ENCODE measurements around the gene DUSP8. TPM values are rescaled to one million over a fixed set of nuclear protein-coding genes. Genes with fewer than 3 reads are reported as not detected.
A peak's percentile ranks its signal among the peaks of the same experiment; 100 is the strongest.

DUSP8 gene
- polyA plus RNA-seq, 4 donors, result 3.1 to 15.0 (median 7.1) TPM

- WGBS, 3 donors, result 1% methylated on average over 37 to 91 of the region's 91 CpGs; no CpG with 5 or more reads in 1 of the 3 donors
- peak overlapping the region in 2 of 3 donors; percentile 4 to 94 for H3K27ac ChIP-seq (ENCODE audit: low read depth in 1 of 3, low read length in 2 of 3)
- peak overlapping the region; percentile 39 to 76 (median 75) for H3K4me3 ChIP-seq (ENCODE audit: low read depth in 1 of 3, low read length in 3 of 3)
- FAIRE-seq (no peak), DNase-seq (no peak)
- H3K36me3 ChIP-seq (ENCODE audit: control insufficient read depth in 3 of 3, insufficient read depth in 2 of 3, low read depth in 1 of 3, low read length in 3 of 3), result peaks cover 0 to 30% (median 0%) of the 10 kb centered on the region in 3 donors
- H3K27me3 ChIP-seq (ENCODE audit: control insufficient read depth in 3 of 3, insufficient read depth in 3 of 3, low read length in 3 of 3), result peaks cover 0 to 14% (median 0%) of the 10 kb centered on the region in 3 donors
- H3K4me1 ChIP-seq (ENCODE audit: control insufficient read depth in 3 of 3, insufficient read depth in 2 of 3, low read depth in 1 of 3, low read length in 2 of 3), result peaks cover 0 to 60% (median 2%) of the 10 kb centered on the region in 3 donors
- H3K9me3 ChIP-seq (ENCODE audit: control insufficient read depth in 2 of 2, insufficient read depth in 1 of 2, low read depth in 1 of 2, low read length in 1 of 2), result no peaks in the 10 kb centered on the region
These were observed 293 bp downstream of the DUSP8 start for GRCh38 chr11:1571760-1572196.

- FAIRE-seq, result no peak
- peak overlapping the region in 2 of 3 donors; percentile 4 to 94 for H3K27ac ChIP-seq (ENCODE audit: low read depth in 1 of 3, low read length in 2 of 3)
These were observed 943 bp downstream of the DUSP8 start for GRCh38 chr11:1570896-1571759.

GRCh38 chr11:1570531-1570895, 1.6 kb downstream of the DUSP8 start:
- H3K4me3 ChIP-seq (ENCODE audit: low read depth in 1 of 3, low read length in 3 of 3), result peak overlapping the region in 2 of 3 donors; percentile 75 to 76
- H3K4me1 ChIP-seq (ENCODE audit: control insufficient read depth in 3 of 3, insufficient read depth in 2 of 3, low read depth in 1 of 3, low read length in 2 of 3), result peaks cover 0 to 73% (median 2%) of the 10 kb centered on the region in 3 donors
- DNase-seq (no peak), FAIRE-seq (no peak)
- H3K27ac ChIP-seq (ENCODE audit: low read depth in 1 of 3, low read length in 2 of 3), result peak overlapping the region in 1 of 3 donors; percentile 94
- peaks cover 0 to 42% (median 0%) of the 10 kb centered on the region in 3 donors for H3K36me3 ChIP-seq (ENCODE audit: control insufficient read depth in 3 of 3, insufficient read depth in 2 of 3, low read depth in 1 of 3, low read length in 3 of 3)
- no peaks in the 10 kb centered on the region for H3K9me3 ChIP-seq (ENCODE audit: control insufficient read depth in 2 of 2, insufficient read depth in 1 of 2, low read depth in 1 of 2, low read length in 1 of 2)
- peaks cover 0 to 14% (median 0%) of the 10 kb centered on the region in 3 donors for H3K27me3 ChIP-seq (ENCODE audit: control insufficient read depth in 3 of 3, insufficient read depth in 3 of 3, low read length in 3 of 3)
- WGBS, 3 donors, result 78 to 79% (median 78%) methylated on average over 8 of the region's 8 CpGs

More at GRCh38 chr11:1570896-1571759, 943 bp downstream of the DUSP8 start:
- 6 to 13% (median 8%) methylated on average over 27 to 58 of the region's 58 CpGs for WGBS, 3 donors
- peak overlapping the region; percentile 39 to 76 (median 75) for H3K4me3 ChIP-seq (ENCODE audit: low read depth in 1 of 3, low read length in 3 of 3)
- DNase-seq, result peak in 1 of 2 donors; percentile 76
- peaks cover 0 to 67% (median 2%) of the 10 kb centered on the region in 3 donors for H3K4me1 ChIP-seq (ENCODE audit: control insufficient read depth in 3 of 3, insufficient read depth in 2 of 3, low read depth in 1 of 3, low read length in 2 of 3)
- H3K36me3 ChIP-seq (ENCODE audit: control insufficient read depth in 3 of 3, insufficient read depth in 2 of 3, low read depth in 1 of 3, low read length in 3 of 3), result peaks cover 0 to 35% (median 0%) of the 10 kb centered on the region in 3 donors
- H3K27me3 ChIP-seq (ENCODE audit: control insufficient read depth in 3 of 3, insufficient read depth in 3 of 3, low read length in 3 of 3), result peaks cover 0 to 14% (median 0%) of the 10 kb centered on the region in 3 donors
- no peaks in the 10 kb centered on the region for H3K9me3 ChIP-seq (ENCODE audit: control insufficient read depth in 2 of 2, insufficient read depth in 1 of 2, low read depth in 1 of 2, low read length in 1 of 2)

- 61 to 69% (median 67%) methylated on average over 9 to 11 of the region's 11 CpGs for WGBS, 3 donors
- FAIRE-seq, result no peak
- peak overlapping the region in 1 of 3 donors; percentile 75 for H3K4me3 ChIP-seq (ENCODE audit: low read depth in 1 of 3, low read length in 3 of 3)
- H3K27me3 ChIP-seq (ENCODE audit: control insufficient read depth in 3 of 3, insufficient read depth in 3 of 3, low read length in 3 of 3), result peaks cover 0 to 14% (median 0%) of the 10 kb centered on the region in 3 donors
- peaks cover 0 to 76% (median 2%) of the 10 kb centered on the region in 3 donors for H3K4me1 ChIP-seq (ENCODE audit: control insufficient read depth in 3 of 3, insufficient read depth in 2 of 3, low read depth in 1 of 3, low read length in 2 of 3)
- no peaks in the 10 kb centered on the region for H3K9me3 ChIP-seq (ENCODE audit: control insufficient read depth in 2 of 2, insufficient read depth in 1 of 2, low read depth in 1 of 2, low read length in 1 of 2)
- peaks cover 0 to 46% (median 0%) of the 10 kb centered on the region in 3 donors for H3K36me3 ChIP-seq (ENCODE audit: control insufficient read depth in 3 of 3, insufficient read depth in 2 of 3, low read depth in 1 of 3, low read length in 3 of 3)
- H3K27ac ChIP-seq (ENCODE audit: low read depth in 1 of 3, low read length in 2 of 3), result peak overlapping the region in 1 of 3 donors; percentile 94
- peak in 1 of 2 donors; percentile 84 for DNase-seq
These were observed 2.0 kb downstream of the DUSP8 start for GRCh38 chr11:1570001-1570453.

GRCh38 chr11:1569251-1569780, 2.8 kb downstream of the DUSP8 start:
- peak overlapping the region in 1 of 3 donors; percentile 94 for H3K27ac ChIP-seq (ENCODE audit: low read depth in 1 of 3, low read length in 2 of 3)
- DNase-seq, result peak; percentile 84 to 91

GRCh38 chr11:1568441-1568911, 3.6 kb downstream of the DUSP8 start:
- peaks cover 0 to 78% (median 0%) of the 10 kb centered on the region in 3 donors for H3K4me1 ChIP-seq (ENCODE audit: control insufficient read depth in 3 of 3, insufficient read depth in 2 of 3, low read depth in 1 of 3, low read length in 2 of 3)
- no peaks in the 10 kb centered on the region for H3K9me3 ChIP-seq (ENCODE audit: control insufficient read depth in 2 of 2, insufficient read depth in 1 of 2, low read depth in 1 of 2, low read length in 1 of 2)
- no peak overlapping the region for H3K4me3 ChIP-seq (ENCODE audit: low read depth in 1 of 3, low read length in 3 of 3)
- WGBS, 3 donors, result 55 to 66% (median 65%) methylated on average over 11 to 13 of the region's 13 CpGs
- H3K27ac ChIP-seq (ENCODE audit: low read depth in 1 of 3, low read length in 2 of 3), result peak overlapping the region in 2 of 3 donors; percentile 30 to 94
- DNase-seq (no peak), FAIRE-seq (no peak)
- H3K36me3 ChIP-seq (ENCODE audit: control insufficient read depth in 3 of 3, insufficient read depth in 2 of 3, low read depth in 1 of 3, low read length in 3 of 3), result peaks cover 0 to 60% (median 0%) of the 10 kb centered on the region in 3 donors
- peaks cover 0 to 7% (median 0%) of the 10 kb centered on the region in 3 donors for H3K27me3 ChIP-seq (ENCODE audit: control insufficient read depth in 3 of 3, insufficient read depth in 3 of 3, low read length in 3 of 3)

More at GRCh38 chr11:1569251-1569780, 2.8 kb downstream of the DUSP8 start:
- Histone ChIP-seq H3K4me1 (ENCODE audit: control insufficient read depth in 3 of 3, insufficient read depth in 2 of 3, low read depth in 1 of 3, low read length in 2 of 3) (peaks cover 0 to 80% (median 1%) of the 10 kb centered on the region in 3 donors), H3K4me3 (ENCODE audit: low read depth in 1 of 3, low read length in 3 of 3) (no peak overlapping the region), H3K27me3 (ENCODE audit: control insufficient read depth in 3 of 3, insufficient read depth in 3 of 3, low read length in 3 of 3) (peaks cover 0 to 14% (median 0%) of the 10 kb centered on the region in 3 donors), H3K9me3 (ENCODE audit: control insufficient read depth in 2 of 2, insufficient read depth in 1 of 2, low read depth in 1 of 2, low read length in 1 of 2) (no peaks in the 10 kb centered on the region), H3K36me3 (ENCODE audit: control insufficient read depth in 3 of 3, insufficient read depth in 2 of 3, low read depth in 1 of 3, low read length in 3 of 3) (peaks cover 0 to 52% (median 0%) of the 10 kb centered on the region in 3 donors)
- FAIRE-seq, result no peak
- 17 to 56% (median 30%) methylated on average over 14 of the region's 14 CpGs for WGBS, 3 donors

GRCh38 chr11:1567721-1568100, 4.4 kb downstream of the DUSP8 start:
- Histone ChIP-seq H3K27ac (ENCODE audit: low read depth in 1 of 3, low read length in 2 of 3) (peak overlapping the region in 1 of 3 donors; percentile 68), H3K36me3 (ENCODE audit: control insufficient read depth in 3 of 3, insufficient read depth in 2 of 3, low read depth in 1 of 3, low read length in 3 of 3) (peaks cover 0 to 68% (median 0%) of the 10 kb centered on the region in 3 donors), H3K27me3 (ENCODE audit: control insufficient read depth in 3 of 3, insufficient read depth in 3 of 3, low read length in 3 of 3) (no peaks in the 10 kb centered on the region), H3K4me1 (ENCODE audit: control insufficient read depth in 3 of 3, insufficient read depth in 2 of 3, low read depth in 1 of 3, low read length in 2 of 3) (peaks cover 0 to 76% (median 0%) of the 10 kb centered on the region in 3 donors), H3K4me3 (ENCODE audit: low read depth in 1 of 3, low read length in 3 of 3) (no peak overlapping the region), H3K9me3 (ENCODE audit: control insufficient read depth in 2 of 2, insufficient read depth in 1 of 2, low read depth in 1 of 2, low read length in 1 of 2) (no peaks in the 10 kb centered on the region)
- WGBS, 3 donors, result 66 to 71% (median 67%) methylated on average over 7 of the region's 7 CpGs
- FAIRE-seq, result no peak
- DNase-seq, result no peak
